NCI-H1417 (cell line): ENCODE data around the gene C11orf52.

Experiments used
- DNase-seq, 3 experiments: peaks; one replicate each; lab custom pipeline; 2025; lab: John Stamatoyannopoulos, UW

Gene C11orf52

DNA sequence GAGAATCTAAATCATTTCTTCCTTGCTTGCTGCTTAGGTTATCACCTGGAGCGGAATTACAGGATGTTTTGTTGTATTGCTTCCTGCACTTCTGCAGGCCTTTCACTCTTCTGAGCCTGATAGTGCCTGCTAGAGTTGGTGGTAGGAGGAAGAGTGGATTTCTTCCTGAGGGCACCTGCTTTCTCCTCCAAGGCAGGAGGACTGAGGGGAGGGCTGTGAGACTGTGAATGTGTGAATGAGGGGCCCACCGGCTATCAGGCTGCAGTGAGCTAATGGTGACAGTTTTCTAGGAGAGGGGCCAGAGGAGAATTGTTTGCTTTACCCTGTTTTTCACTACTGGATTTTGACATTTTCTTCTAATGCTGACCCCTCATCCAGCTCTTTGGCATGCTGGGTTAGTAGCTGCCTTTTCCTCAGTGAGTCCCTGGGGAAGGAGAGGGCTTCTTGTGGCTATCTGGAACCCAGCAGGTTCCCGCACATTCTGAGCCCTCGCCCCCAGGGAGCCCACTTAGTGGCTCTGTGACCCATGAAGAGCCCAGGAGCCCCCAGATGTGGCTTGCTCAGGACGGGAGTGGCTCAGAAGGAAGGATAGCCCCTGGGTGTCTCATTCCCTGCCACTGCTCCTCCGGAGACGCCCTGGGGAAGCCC is 57.5 kb downstream of the C11orf52 start:
- DNase-seq: no peak
